Stimulated activated CD4-positive, alpha-beta T cell treated with anti-CD3 and anti-CD28 coated beads, TNF-alpha, amount 100 ng/mL, for 48 hours (primary cell): ENCODE results near the gene NMRAL1.

Source experiments
- DNase-seq, 3 donors: peaks; one replicate each; pipeline ENCODE4 v3.0.0-alpha.2; 2020; ENCODE audit warnings: low read depth in 3 of 3

NMRAL1 gene

GRCh38 chr16:4426021-4426684 lies 48.3 kb downstream of the NMRAL1 start:
- DNase-seq = no peak

- DNase-seq = peak; percentile 77 to 87 (median 86)
Observed at GRCh38 chr16:4425378-4426020, 48.9 kb downstream of the NMRAL1 start, which contains the start of gene DNAJA3. Gene DNAJA3 (plus strand): TSS chr16:4425868. CDS start chr16:4425882, 14 bp downstream.

- no peak for DNase-seq
Observed at GRCh38 chr16:4420505-4421105, 53.8 kb downstream of the NMRAL1 start.

GRCh38 chr16:4419402-4419959 lies 54.9 kb downstream of the NMRAL1 start:
- no peak for DNase-seq

- DNase-seq = peak; percentile 93 to 99 (median 96)
Observed at GRCh38 chr16:4416200-4417032, 58.0 kb downstream of the NMRAL1 start, which contains the start of gene CORO7. Gene CORO7 (minus strand): TSS chr16:4416596. CDS start chr16:4416518, 78 bp downstream.

- DNase-seq = peak in 1 of 3 donors; percentile 50
Observed at GRCh38 chr16:4415538-4416199, 58.8 kb downstream of the NMRAL1 start.

- DNase-seq = peak; percentile 61 to 77 (median 73)
Observed at GRCh38 chr16:4414187-4414917, 60.1 kb downstream of the NMRAL1 start.

GRCh38 chr16:4412854-4413253 lies 61.6 kb downstream of the NMRAL1 start:
- no peak for DNase-seq

- DNase-seq = no peak
Observed at GRCh38 chr16:4412159-4412558, 62.3 kb downstream of the NMRAL1 start.
